IMR-90 (cell line): ENCODE data around the gene ARID5A. TPM values are rescaled to one million over a fixed set of nuclear protein-coding genes. Genes with fewer than 3 reads are reported as not detected.

Experiments used
- ATAC-seq: fragments of 200-7000 bp; cut with Tn5 transposase; 2 replicates; pipeline ENCODE4 v1.9.1; 2020; ENCODE audit warnings: low read depth, mild to moderate bottlenecking, moderate library complexity
- BruUV-seq: library from RNA; stranded (reverse); fragments of 400-500 nt; replicated peaks from 2 replicates; lab custom pipeline; 2021; lab: Mats Ljungman, UMichigan
- CTCF ChIA-PET: fragments of 300-600 bp; formaldehyde crosslinking; extraction: SDS; loops from one replicate; lab custom pipeline; 2021; ENCODE audit warnings: antibody characterized with exemption; lab: Yijun Ruan, JAX
- POLR2A ChIA-PET: fragments of 300-600 bp; sonication (Branson Sonifier 250); formaldehyde crosslinking; loops from one replicate; lab custom pipeline; 2022; ENCODE audit warnings: antibody characterized with exemption; ENCODE audit not compliant: unreplicated experiment; lab: Charles Lee
- DNase-seq: peaks from one replicate; pipeline ENCODE4 v3.0.0; 2013
- H2AFZ ChIP-seq: replicated peaks from 2 replicates; pipeline ENCODE3; 2013; ENCODE audit warnings: low read length, mild to moderate bottlenecking; ENCODE audit not compliant: poor library complexity
- H2AK5ac ChIP-seq: 2 replicates; pipeline ENCODE4 v1.6.1; 2013; ENCODE audit warnings: low read depth, low read length, inconsistent platforms
- H2AK9ac ChIP-seq: replicated peaks from 2 replicates; pipeline ENCODE3; 2013; ENCODE audit warnings: mild to moderate bottlenecking, low read depth, low read length, moderate library complexity; ENCODE audit not compliant: poor library complexity
- H2BK120ac ChIP-seq: 2 replicates; pipeline ENCODE4 v1.6.1; 2013; ENCODE audit warnings: low read depth, low read length, inconsistent platforms
- H2BK15ac ChIP-seq: 3 replicates; pipeline ENCODE4 v1.6.1; 2013; ENCODE audit warnings: low read depth, low read length, inconsistent platforms
- H2BK20ac ChIP-seq: 2 replicates; pipeline ENCODE4 v1.6.1; 2013; ENCODE audit warnings: low read depth, mild to moderate bottlenecking, inconsistent platforms, low read length, moderate library complexity
- H2BK5ac ChIP-seq: 2 replicates; pipeline ENCODE4 v1.6.1; 2013; ENCODE audit warnings: mild to moderate bottlenecking, low read depth, low read length, inconsistent platforms; ENCODE audit not compliant: poor library complexity, severe bottlenecking
- H3K14ac ChIP-seq: replicated peaks from 2 replicates; pipeline ENCODE4 v1.6.1; 2013; ENCODE audit warnings: low read depth, low read length, inconsistent platforms
- H3K18ac ChIP-seq: 2 replicates; pipeline ENCODE4 v1.6.1; 2013; ENCODE audit warnings: low read depth, low read length, control low read depth
- H3K23ac ChIP-seq: 2 replicates; pipeline ENCODE4 v1.6.1; 2013; ENCODE audit warnings: low read depth, low read length, inconsistent platforms
- H3K27ac ChIP-seq: 2 replicates; pipeline ENCODE4 v1.5.1; 2013; ENCODE audit warnings: mild to moderate bottlenecking, control low read depth, low read length; ENCODE audit not compliant: insufficient read depth
- H3K27me3 ChIP-seq: 2 replicates; pipeline ENCODE4 v1.6.1; 2013; ENCODE audit warnings: low read length; ENCODE audit not compliant: control insufficient read depth, insufficient read depth
- H3K36me3 ChIP-seq: 2 replicates; pipeline ENCODE4 v1.6.1; 2013; ENCODE audit warnings: low read length, mixed read lengths; ENCODE audit not compliant: control insufficient read depth, insufficient read depth
- H3K4ac ChIP-seq: 2 replicates; pipeline ENCODE4 v1.6.1; 2013; ENCODE audit warnings: low read depth, low read length, inconsistent platforms
- H3K4me1 ChIP-seq: 2 replicates; pipeline ENCODE4 v1.6.1; 2013; ENCODE audit warnings: low read length, mixed read lengths; ENCODE audit not compliant: control insufficient read depth, insufficient read depth
- H3K4me2 ChIP-seq: 2 replicates; pipeline ENCODE4 v1.6.1; 2013; ENCODE audit warnings: low read depth, mild to moderate bottlenecking, control low read depth, low read length, moderate library complexity
- H3K4me3 ChIP-seq: 2 replicates; pipeline ENCODE4 v1.5.1; 2013; ENCODE audit warnings: low read depth, mild to moderate bottlenecking, control low read depth, low read length, moderate library complexity; ENCODE audit not compliant: insufficient read depth
- H3K56ac ChIP-seq: 2 replicates; pipeline ENCODE4 v1.6.1; 2013; ENCODE audit warnings: low read length, inconsistent platforms; ENCODE audit not compliant: insufficient read depth; ENCODE audit errors: extremely low read depth
- H3K79me1 ChIP-seq, 2 experiments: 2 replicates each; pipeline ENCODE4 v1.6.1; 2013; ENCODE audit warnings: low read length in 2 of 2, inconsistent platforms in 1 of 2, low read depth in 1 of 2
- H3K9ac ChIP-seq: 2 replicates; pipeline ENCODE4 v1.6.1; 2013; ENCODE audit warnings: low read depth, low read length, control low read depth
- H3K9me1 ChIP-seq: 2 replicates; pipeline ENCODE4 v1.6.1; 2013; ENCODE audit warnings: low read length, inconsistent platforms; ENCODE audit not compliant: insufficient read depth
- H3K9me3 ChIP-seq: 2 replicates; pipeline ENCODE4 v1.6.1; 2013; ENCODE audit warnings: low read length; ENCODE audit not compliant: control insufficient read depth, insufficient read depth
- H4K20me1 ChIP-seq: 2 replicates; pipeline ENCODE4 v1.6.1; 2013; ENCODE audit warnings: low read length, inconsistent platforms; ENCODE audit not compliant: insufficient read depth
- H4K5ac ChIP-seq: 2 replicates; pipeline ENCODE4 v1.6.1; 2013; ENCODE audit warnings: mild to moderate bottlenecking, low read depth, low read length, control low read depth
- H4K8ac ChIP-seq, 2 experiments: 2 replicates each; pipeline ENCODE4 v1.6.1; 2013; ENCODE audit warnings: low read depth in 2 of 2, low read length in 2 of 2, control low read depth in 1 of 2, inconsistent platforms in 1 of 2
- H4K91ac ChIP-seq: 2 replicates; pipeline ENCODE4 v1.6.1; 2013; ENCODE audit warnings: low read depth, low read length, inconsistent platforms; ENCODE audit not compliant: insufficient read depth
- BHLHE40 ChIP-seq: fragments of 150-350 bp; IDR thresholded peaks from 2 replicates; pipeline ENCODE4 v1.6.1; 2016; ENCODE audit warnings: mild to moderate bottlenecking, low read depth, low read length
- CEBPB ChIP-seq: IDR thresholded peaks from 2 replicates; pipeline ENCODE4 v1.6.1; 2012; ENCODE audit warnings: low read depth, low read length, improper control_type of control experiment
- CHD1 ChIP-seq: IDR thresholded peaks from 2 replicates; pipeline ENCODE4 v1.6.1; 2012; ENCODE audit warnings: low read depth, low read length, improper control_type of control experiment
- CTCF ChIP-seq: conservative IDR thresholded peaks from 2 replicates; pipeline ENCODE4 v1.5.1; 2012; ENCODE audit warnings: mild to moderate bottlenecking, low read depth, low read length, improper control_type of control experiment
- ELK1 ChIP-seq: fragments of 150-350 bp; IDR thresholded peaks from 2 replicates; pipeline ENCODE4 v1.6.1; 2016; ENCODE audit warnings: low read depth, mild to moderate bottlenecking, low read length, moderate library complexity, borderline replicate concordance
- MAFK ChIP-seq: IDR thresholded peaks from 2 replicates; pipeline ENCODE4 v1.6.1; 2012; ENCODE audit warnings: low read depth, low read length, improper control_type of control experiment
- MAZ ChIP-seq: IDR thresholded peaks from 2 replicates; pipeline ENCODE4 v1.6.1; 2012; ENCODE audit warnings: low read depth, mild to moderate bottlenecking, low read length, improper control_type of control experiment, moderate library complexity, borderline replicate concordance
- MXI1 ChIP-seq: IDR thresholded peaks from 2 replicates; pipeline ENCODE4 v1.6.1; 2012; ENCODE audit warnings: low read depth, mild to moderate bottlenecking, low read length, moderate library complexity, borderline replicate concordance
- NFE2L2 ChIP-seq: fragments of 150-350 bp; IDR thresholded peaks from 2 replicates; pipeline ENCODE4 v1.6.1; 2016; ENCODE audit warnings: low read depth, mild to moderate bottlenecking, low read length
- POLR2A ChIP-seq: IDR thresholded peaks from 2 replicates; pipeline ENCODE4 v1.6.1; 2012; ENCODE audit warnings: mild to moderate bottlenecking, low read depth, low read length
- RAD21 ChIP-seq: IDR thresholded peaks from 2 replicates; pipeline ENCODE4 v1.6.1; 2012; ENCODE audit warnings: low read length, improper control_type of control experiment
- RCOR1 ChIP-seq: IDR thresholded peaks from 2 replicates; pipeline ENCODE4 v1.6.1; 2012; ENCODE audit warnings: mild to moderate bottlenecking, low read length, improper control_type of control experiment; ENCODE audit not compliant: insufficient replicate concordance
- SMC3 ChIP-seq: fragments of 150-350 bp; IDR thresholded peaks from 2 replicates; pipeline ENCODE4 v1.6.1; 2016; ENCODE audit warnings: low read depth, mild to moderate bottlenecking, antibody characterized with exemption, low read length, moderate library complexity
- USF2 ChIP-seq: fragments of 150-350 bp; IDR thresholded peaks from 2 replicates; pipeline ENCODE4 v1.6.1; 2017; ENCODE audit warnings: mild to moderate bottlenecking, antibody characterized with exemption, low read length, low read depth
- WGBS, 2 experiments: methylation state at CpG; one replicate each; pipeline versions ENCODE4 v1.1.5 to v1.1.7; 2013; ENCODE audit warnings: missing lambda C conversion rate in 2 of 2; ENCODE audit not compliant: insufficient read length in 1 of 2; ENCODE audit errors: extremely low coverage in 2 of 2; 5-methylcytosine and 5-hydroxymethylcytosine counted together
- dilution Hi-C: fragments of 300-500 bp; cut with HindIII; formaldehyde crosslinking; loops from one replicate; pipeline ENCODE4 v1.14.3; 2018; ENCODE audit warnings: low sequenced_read_pairs; ENCODE audit not compliant: unreplicated experiment
- in situ Hi-C: fragments of 300-500 bp; cut with MboI; formaldehyde crosslinking; loops from 3 replicates; pipeline ENCODE4 v1.14.3; 2019; ENCODE audit warnings: low sequenced_read_pairs, inconsistent platforms, mixed read lengths
- intact Hi-C: fragments of 100-400 bp; cut with micrococcal nuclease; formaldehyde crosslinking; loops from 2 replicates; pipeline ENCODE4 v1.10.0; 2022
- polyA plus RNA-seq, 3 experiments: library from polyadenylated mRNA; depleted of rRNA; stranded (reverse); fragments of >200 nt; gene quantifications; 2 replicates each; pipeline ENCODE4 v1.2.3, GENCODE V29; 2012; ENCODE audit warnings: low replicate concordance in 1 of 3
- total RNA-seq: library from RNA; depleted of rRNA; stranded (reverse); fragments of >200 nt; gene quantifications from 2 replicates; pipeline ENCODE4 v1.2.3, GENCODE V29; 2012

Gene ARID5A
- total and polyA plus RNA-seq, 2 of the 4 experiments (the other 2 are of a cell fraction) = 2.3 to 6.7 TPM

GRCh38 chr2:96587843-96588242, 51.3 kb downstream of the ARID5A start:
- no peak overlapping the region for H2AFZ ChIP-seq
- dilution Hi-C loops = no loop called here
- no peak overlapping the region for H2BK120ac ChIP-seq
- H3K56ac ChIP-seq = no peak overlapping the region
- no peak overlapping the region for H3K27ac ChIP-seq
- no peak overlapping the region for H4K5ac ChIP-seq
- H3K14ac ChIP-seq = no peak overlapping the region
- H3K4me3 ChIP-seq = no peak overlapping the region
- no peaks in the 10 kb centered on the region for H3K4me1 ChIP-seq
- H3K4ac ChIP-seq = no peak overlapping the region
- H4K20me1 ChIP-seq = no peaks in the 10 kb centered on the region
- no peak overlapping the region for H3K4me2 ChIP-seq
- ATAC-seq (no peak), DNase-seq (no peak)
- H3K23ac ChIP-seq = no peak overlapping the region
- H2AK5ac ChIP-seq = no peak overlapping the region
- no peak overlapping the region for H4K8ac ChIP-seq
- intact Hi-C loops = no loop called here
- CTCF ChIA-PET = no interaction called here
- H2BK20ac ChIP-seq = no peak overlapping the region
- in situ Hi-C loops = no loop called here
- POLR2A ChIA-PET = interaction anchor here (0.6 kb wide), 1 partner anchor 242 kb away, joined by 9 read pairs; no protein-coding TSS in a partner anchor
- WGBS, 2 experiments = no CpG with 5 or more reads among the region's 1 CpG
- no peaks in the 10 kb centered on the region for H3K9me3 ChIP-seq
- TF ChIP-seq CHD1 = no peak
- TF ChIP-seq CEBPB = no peak
- no peak for TF ChIP-seq RCOR1
- TF ChIP-seq ELK1 = no peak
- no peak for TF ChIP-seq MXI1
- TF ChIP-seq BHLHE40 = no peak
- TF ChIP-seq USF2 = no peak
- TF ChIP-seq RAD21 = no peak
- TF ChIP-seq NFE2L2 = no peak
- TF ChIP-seq MAFK = no peak
- no peak for TF ChIP-seq CTCF
- no peak for TF ChIP-seq POLR2A
- TF ChIP-seq MAZ = no peak
- TF ChIP-seq SMC3 = no peak
- H2BK5ac ChIP-seq = no peak overlapping the region
- no peak overlapping the region for H2AK9ac ChIP-seq
- no peak overlapping the region for H4K91ac ChIP-seq
- peaks cover 3 to 13% of the 10 kb centered on the region in 2 experiments; a peak in 3 of 4 replicates for H3K79me1 ChIP-seq
- BruUV-seq = no TSS peak
- H2BK15ac ChIP-seq = no peak overlapping the region
- H3K36me3 ChIP-seq = peaks cover 7% of the 10 kb centered on the region
- H3K27me3 ChIP-seq = no peaks in the 10 kb centered on the region
- H3K9me1 ChIP-seq = peaks cover 2% of the 10 kb centered on the region; the same call in 1 of the 2 replicates
- no peak overlapping the region for H3K9ac ChIP-seq
- no peak overlapping the region for H3K18ac ChIP-seq
